NOMO-1 (cell line): ENCODE data around the gene ARMC12.
A peak's percentile ranks its signal among the peaks of the same experiment; 100 is the strongest.
"Not testable (repeated sequence)": the region's sequence is repeated elsewhere in the genome, so short reads cannot be mapped to it uniquely, and the experiment has no call there.

ENCODE experiments used
- DNase-seq, 2 experiments: peaks; one replicate each; lab custom pipeline; 2025; ENCODE audit not compliant: unreplicated experiment in 2 of 2; lab: John Stamatoyannopoulos, UW

The ARMC12 gene

GRCh38 chr6:35733633-35734032, 3.2 kb upstream of the ARMC12 start:
- no peak for DNase-seq

- DNase-seq, result not testable (repeated sequence)
Measured at GRCh38 chr6:35734319-35734718, 2.5 kb upstream of the ARMC12 start.

GRCh38 chr6:35735452-35735851, 1.4 kb upstream of the ARMC12 start:
- DNase-seq, result no peak

- DNase-seq, result peak; percentile 65 to 76
Measured at GRCh38 chr6:35736253-35736894, 458 bp upstream of the ARMC12 start.

- peak; percentile 56 to 87 for DNase-seq
Measured at GRCh38 chr6:35737413-35738211, 780 bp downstream of the ARMC12 start.

GRCh38 chr6:35739645-35740524, 3.1 kb downstream of the ARMC12 start:
- DNase-seq, result no peak

GRCh38 chr6:35742842-35743241, 6.0 kb downstream of the ARMC12 start:
- DNase-seq, result no peak

GRCh38 chr6:35745509-35745908, 8.7 kb downstream of the ARMC12 start:
- DNase-seq, result no peak

GRCh38 chr6:35746516-35746915, 9.7 kb downstream of the ARMC12 start:
- DNase-seq, result no peak

GRCh38 chr6:35747877-35748276, 11.0 kb downstream of the ARMC12 start:
- DNase-seq, result no peak

- DNase-seq, result no peak
Measured at GRCh38 chr6:35750557-35750956, 13.7 kb downstream of the ARMC12 start.

- DNase-seq, result no peak
Measured at GRCh38 chr6:35751594-35751993, 14.8 kb downstream of the ARMC12 start.

- DNase-seq, result no peak
Measured at GRCh38 chr6:35752330-35752729, 15.5 kb downstream of the ARMC12 start.

- no peak for DNase-seq
Measured at GRCh38 chr6:35754452-35755277, 17.8 kb downstream of the ARMC12 start.

- DNase-seq, result no peak
Measured at GRCh38 chr6:35755278-35755924, 18.6 kb downstream of the ARMC12 start.

GRCh38 chr6:35757456-35758123, 20.8 kb downstream of the ARMC12 start:
- no peak for DNase-seq

- DNase-seq, result no peak
Measured at GRCh38 chr6:35759426-35759825, 22.6 kb downstream of the ARMC12 start.

GRCh38 chr6:35765739-35766138, 28.9 kb downstream of the ARMC12 start:
- DNase-seq, result no peak

- DNase-seq, result no peak
Measured at GRCh38 chr6:35769211-35769610, 32.4 kb downstream of the ARMC12 start.

- DNase-seq, result no peak
Measured at GRCh38 chr6:35771343-35771627, 34.5 kb downstream of the ARMC12 start.
